Measurements from ENCODE around the gene MPDZ. TPM values are rescaled to one million over a fixed set of nuclear protein-coding genes. Genes with fewer than 3 reads are reported as not detected.

The MPDZ gene
- total RNA-seq, 1 experiment from 2014 or later = 0.12 TPM

- Histone ChIP-seq H3K79me2 (ENCODE audit: insufficient read depth, low read length) (no peaks in the 10 kb centered on the region), H2AFZ (ENCODE audit: low read depth, low read length, poor library complexity, severe bottlenecking) (no peak overlapping the region), H3K36me3 (ENCODE audit: control insufficient read depth in 1 of 2, insufficient read depth in 2 of 2, low read length in 2 of 2) (no peaks in the 10 kb centered on the region), H4K20me1 (ENCODE audit: insufficient read depth) (no peaks in the 10 kb centered on the region), H3K4me3 (replicated peaks in 1 of 2; ENCODE audit: low read depth in 1 of 2, low read length in 2 of 2) (no peak overlapping the region), H3K9me2 (ENCODE audit: insufficient read depth) (no peaks in the 10 kb centered on the region), H3K9me3 (ENCODE audit: control insufficient read depth in 1 of 2, insufficient read depth in 1 of 2, low read depth in 1 of 2, low read length in 2 of 2) (no peaks in the 10 kb centered on the region), H3K27ac (ENCODE audit: low read depth, low read length) (no peak overlapping the region), H3K4me1 (ENCODE audit: control insufficient read depth in 1 of 2, insufficient read depth in 2 of 2, low read length in 2 of 2) (no peaks in the 10 kb centered on the region), H3K4me2 (ENCODE audit: low read length) (no peak overlapping the region), H3K9ac (ENCODE audit: low read length) (no peak overlapping the region), H3K27me3 (ENCODE audit: insufficient read depth, low read length) (no peaks in the 10 kb centered on the region)
- TF ChIP-seq, protein P1, sequence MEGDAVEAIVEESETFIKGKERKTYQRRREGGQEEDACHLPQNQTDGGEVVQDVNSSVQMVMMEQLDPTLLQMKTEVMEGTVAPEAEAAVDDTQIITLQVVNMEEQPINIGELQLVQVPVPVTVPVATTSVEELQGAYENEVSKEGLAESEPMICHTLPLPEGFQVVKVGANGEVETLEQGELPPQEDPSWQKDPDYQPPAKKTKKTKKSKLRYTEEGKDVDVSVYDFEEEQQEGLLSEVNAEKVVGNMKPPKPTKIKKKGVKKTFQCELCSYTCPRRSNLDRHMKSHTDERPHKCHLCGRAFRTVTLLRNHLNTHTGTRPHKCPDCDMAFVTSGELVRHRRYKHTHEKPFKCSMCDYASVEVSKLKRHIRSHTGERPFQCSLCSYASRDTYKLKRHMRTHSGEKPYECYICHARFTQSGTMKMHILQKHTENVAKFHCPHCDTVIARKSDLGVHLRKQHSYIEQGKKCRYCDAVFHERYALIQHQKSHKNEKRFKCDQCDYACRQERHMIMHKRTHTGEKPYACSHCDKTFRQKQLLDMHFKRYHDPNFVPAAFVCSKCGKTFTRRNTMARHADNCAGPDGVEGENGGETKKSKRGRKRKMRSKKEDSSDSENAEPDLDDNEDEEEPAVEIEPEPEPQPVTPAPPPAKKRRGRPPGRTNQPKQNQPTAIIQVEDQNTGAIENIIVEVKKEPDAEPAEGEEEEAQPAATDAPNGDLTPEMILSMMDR (IDR thresholded peaks at IDR 0.05 in 2 of 3, conservative IDR thresholded peaks at IDR 0.05 in 1 of 3; ENCODE audit: borderline replicate concordance in 1 of 3, insufficient read depth in 1 of 3, low read depth in 2 of 3, low read length in 2 of 3) = no peak
- no peak for TF ChIP-seq EZH2phosphoT487 (IDR thresholded peaks at IDR 0.05; ENCODE audit: borderline replicate concordance)
- no peak for TF ChIP-seq ZNF274 (IDR thresholded peaks at IDR 0.05; ENCODE audit: low read depth, low read length)
- TF ChIP-seq RAD21 (IDR thresholded peaks at IDR 0.05; ENCODE audit: low read depth) = no peak
- no peak for DNase-seq (ENCODE audit: low read depth, low spot score)
- POLR2A ChIA-PET = no interaction called here
- no TSS peak for BruUV-seq (replicated peaks)
- no peak for ATAC-seq
- CTCF ChIA-PET = no interaction called here
- RAD21 ChIA-PET (ENCODE audit: low non-redundant PET in 1 of 2, low total read pairs in 2 of 2, uncharacterized antibody in 2 of 2, unreplicated experiment in 2 of 2) = no interaction called here
- intact Hi-C loops (cut with micrococcal nuclease) = no loop called here
These were observed 45.5 kb upstream of the MPDZ start for GRCh38 chr9:13324988-13325387.

- ChIA-PET CTCF (no interaction called here), RAD21 (ENCODE audit: low non-redundant PET in 1 of 2, low total read pairs in 2 of 2, uncharacterized antibody in 2 of 2, unreplicated experiment in 2 of 2) (no interaction called here), POLR2A (no interaction called here)
- TF ChIP-seq, protein P1 (IDR thresholded peaks at IDR 0.05 in 2 of 3, conservative IDR thresholded peaks at IDR 0.05 in 1 of 3; ENCODE audit: borderline replicate concordance in 1 of 3, insufficient read depth in 1 of 3, low read depth in 2 of 3, low read length in 2 of 3) = no peak
- TF ChIP-seq FOSL1 (IDR thresholded peaks at IDR 0.05; ENCODE audit: low read depth) = no peak
- no peak for TF ChIP-seq EGR1 (IDR thresholded peaks at IDR 0.05; ENCODE audit: low read depth)
- TF ChIP-seq POLR2A (IDR thresholded peaks at IDR 0.05; ENCODE audit: borderline replicate concordance, extremely low read depth, insufficient read depth, insufficient read length) = no peak
- no peak for TF ChIP-seq RAD21 (IDR thresholded peaks at IDR 0.05; ENCODE audit: low read depth)
- TF ChIP-seq ATF3 (IDR thresholded peaks at IDR 0.05) = no peak
- TF ChIP-seq SIN3A (IDR thresholded peaks at IDR 0.05; ENCODE audit: low read depth) = no peak
- Histone ChIP-seq H3K36me3 (ENCODE audit: control insufficient read depth in 1 of 2, insufficient read depth in 2 of 2, low read length in 2 of 2) (no peaks in the 10 kb centered on the region), H3K27me3 (ENCODE audit: insufficient read depth, low read length) (no peaks in the 10 kb centered on the region), H3K4me2 (ENCODE audit: low read length) (no peak overlapping the region), H4K20me1 (ENCODE audit: insufficient read depth) (no peaks in the 10 kb centered on the region), H3K9me3 (ENCODE audit: control insufficient read depth in 1 of 2, insufficient read depth in 1 of 2, low read depth in 1 of 2, low read length in 2 of 2) (no peaks in the 10 kb centered on the region), H3K4me1 (ENCODE audit: control insufficient read depth in 1 of 2, insufficient read depth in 2 of 2, low read length in 2 of 2) (no peaks in the 10 kb centered on the region), H3K79me2 (ENCODE audit: insufficient read depth, low read length) (no peaks in the 10 kb centered on the region), H2AFZ (ENCODE audit: low read depth, low read length, poor library complexity, severe bottlenecking) (no peak overlapping the region), H3K4me3 (replicated peaks in 1 of 2; ENCODE audit: low read depth in 1 of 2, low read length in 2 of 2) (no peak overlapping the region), H3K9ac (ENCODE audit: low read length) (no peak overlapping the region), H3K9me2 (ENCODE audit: insufficient read depth) (no peaks in the 10 kb centered on the region), H3K27ac (ENCODE audit: low read depth, low read length) (no peak overlapping the region)
- DNase-seq (ENCODE audit: low read depth, low spot score) (no peak), ATAC-seq (no peak)
- BruUV-seq (replicated peaks) = no TSS peak
- intact Hi-C loops (cut with micrococcal nuclease) = no loop called here
These were observed 43.5 kb upstream of the MPDZ start for GRCh38 chr9:13322828-13323550.

Measured in HCT116 (cell line).